Left renal pelvis (tissue), 4 donors: ENCODE data around the gene C11orf87. TPM values are rescaled to one million over a fixed set of nuclear protein-coding genes. Genes with fewer than 3 reads are reported as not detected.

Experiments
- DNase-seq, 4 donors: peaks; one replicate each; pipeline ENCODE4 v3.0.0-alpha.2; 2013; ENCODE audit warnings: low read depth in 4 of 4, low spot score in 3 of 4
- polyA plus RNA-seq, 4 donors: library from polyadenylated mRNA; unstranded; fragments of 120-200 nt; gene quantifications; one replicate each; pipeline ENCODE4 v1.2.1, GENCODE V29; 2013; ENCODE audit not compliant: insufficient read length in 4 of 4

Gene C11orf87
- polyA plus RNA-seq, 4 donors: 0.23 to 1.6 (median 0.30) TPM

- DNase-seq: no peak
These were observed 13.2 kb downstream of the C11orf87 start for GRCh38 chr11:109435121-109435742.

GRCh38 chr11:109439684-109440083 is 17.7 kb downstream of the C11orf87 start:
- DNase-seq: no peak

GRCh38 chr11:109443052-109443451 is 21.1 kb downstream of the C11orf87 start:
- DNase-seq: no peak

- DNase-seq: no peak
These were observed 32.9 kb downstream of the C11orf87 start for GRCh38 chr11:109454857-109455256.
